HG03196 (cell line): ENCODE measurements around the gene RALGAPA2.
"Not testable (repeated sequence)": the region's sequence is repeated elsewhere in the genome, so short reads cannot be mapped to it uniquely, and the experiment has no call there.

Experiments
- ATAC-seq: cut with Tn5 transposase; IDR thresholded peaks from one replicate; pipeline ENCODE4 v1.9.1; 2021; ENCODE audit not compliant: unreplicated experiment

The RALGAPA2 gene

DNA sequence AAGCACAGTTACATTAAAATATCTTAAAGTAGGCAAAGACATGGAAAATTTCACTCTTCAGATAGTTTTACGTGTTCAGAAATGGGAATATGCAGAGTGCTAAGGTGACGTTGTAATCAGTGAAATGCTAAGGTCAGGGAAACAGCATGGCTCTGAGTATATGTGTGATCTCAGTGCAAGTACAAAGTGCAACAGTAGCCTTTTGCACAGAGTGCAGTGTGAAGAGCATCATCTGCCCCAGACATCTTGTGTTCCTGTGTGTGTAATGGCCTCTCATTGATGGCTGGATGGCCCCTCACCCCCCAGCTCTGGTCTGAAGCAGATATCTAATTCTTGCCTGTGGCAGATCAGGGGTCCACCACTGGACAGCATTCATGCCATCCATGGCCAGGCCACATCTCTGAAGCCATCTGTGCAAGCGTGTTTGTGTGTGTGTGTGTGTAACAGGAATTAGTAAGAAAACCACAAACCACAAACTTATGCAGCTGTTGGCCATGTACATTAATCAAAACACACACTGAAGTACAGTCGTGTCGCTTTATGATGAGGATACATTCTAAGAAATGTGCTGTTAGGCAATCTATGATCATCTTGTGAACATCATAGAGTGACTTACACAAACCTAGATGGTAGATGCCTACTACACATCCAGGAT lies 165.1 kb downstream of the RALGAPA2 start:
- ATAC-seq = no peak

GRCh38 chr20:20546402-20546801 lies 166.0 kb downstream of the RALGAPA2 start:
- ATAC-seq = no peak

DNA sequence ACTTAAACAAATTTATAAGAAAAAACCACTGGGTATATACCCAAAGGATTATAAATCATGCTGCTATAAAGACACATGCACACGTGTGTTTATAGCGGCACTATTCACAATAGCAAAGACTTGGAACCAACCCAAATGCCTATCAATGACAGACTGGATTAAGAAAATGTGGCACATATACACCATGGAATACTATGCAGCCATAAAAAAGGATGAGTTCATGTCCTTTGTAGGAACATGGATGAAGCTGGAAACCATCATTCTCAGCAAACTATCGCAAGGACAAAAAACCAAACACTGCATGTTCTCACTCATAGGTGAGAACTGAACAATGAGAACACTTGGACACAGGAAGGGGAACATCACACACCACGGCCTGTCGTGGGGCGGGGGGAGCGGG lies 169.1 kb downstream of the RALGAPA2 start:
- ATAC-seq = not testable (repeated sequence)

- no peak for ATAC-seq
Measured at GRCh38 chr20:20536240-20536933, 176.1 kb downstream of the RALGAPA2 start.

DNA sequence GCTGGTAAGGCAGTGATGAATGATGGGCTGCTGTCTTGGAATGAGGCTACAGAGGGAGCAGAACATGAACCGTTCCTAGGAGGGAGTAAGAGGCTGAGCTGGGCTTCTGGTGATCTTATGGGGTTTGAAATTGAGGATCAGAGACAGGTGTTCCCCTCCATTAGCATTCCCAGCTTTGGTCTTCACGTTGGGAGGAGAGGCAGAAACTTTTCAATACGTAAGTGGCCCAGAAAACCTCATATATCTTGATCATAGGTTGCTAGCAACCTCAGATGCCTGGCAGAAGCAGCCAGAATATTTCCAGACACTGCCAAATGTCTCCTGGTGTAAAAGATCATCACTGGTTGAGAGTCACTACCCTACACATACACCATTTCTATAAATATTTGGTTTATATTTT lies 177.4 kb downstream of the RALGAPA2 start:
- no peak for ATAC-seq

DNA sequence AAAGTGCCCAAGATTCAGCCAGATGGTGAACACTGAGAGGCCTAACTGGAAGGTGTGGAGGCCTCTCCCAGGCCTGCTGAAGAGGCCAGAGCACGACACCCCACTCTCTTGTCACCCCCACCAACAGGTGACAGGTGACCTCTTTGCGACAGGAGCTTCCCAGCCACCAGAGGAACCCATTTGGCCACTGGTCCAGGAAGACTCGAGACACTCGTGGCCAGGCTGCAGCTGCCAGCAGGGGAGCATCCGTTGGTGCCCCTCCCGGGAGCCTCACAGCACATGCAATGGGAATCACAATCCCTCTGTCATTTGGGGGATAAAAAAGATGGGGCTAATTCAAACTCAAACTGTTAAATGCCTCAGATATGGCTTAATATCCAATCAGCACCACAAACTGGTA lies 181.2 kb downstream of the RALGAPA2 start:
- no peak for ATAC-seq

GRCh38 chr20:20530428-20531151 lies 181.9 kb downstream of the RALGAPA2 start:
- ATAC-seq = no peak

DNA sequence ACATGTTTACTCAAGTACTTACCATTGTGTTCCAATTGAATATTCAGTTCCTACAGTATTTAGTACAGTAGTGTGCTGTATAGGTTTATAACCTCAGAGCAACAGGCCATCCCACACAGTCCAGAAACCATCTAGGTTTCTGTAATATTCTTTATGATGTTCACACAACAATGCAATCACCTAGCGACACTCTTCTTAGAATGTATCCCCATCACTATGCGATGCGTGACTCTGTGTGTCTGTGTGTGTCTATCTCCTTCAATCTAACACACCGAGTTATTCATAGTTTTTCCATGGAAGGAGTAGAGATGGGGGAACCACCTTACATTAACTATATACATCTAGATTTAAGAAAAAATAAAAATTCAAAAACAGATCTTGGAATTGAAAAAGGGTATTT lies 182.8 kb downstream of the RALGAPA2 start:
- ATAC-seq = no peak

DNA sequence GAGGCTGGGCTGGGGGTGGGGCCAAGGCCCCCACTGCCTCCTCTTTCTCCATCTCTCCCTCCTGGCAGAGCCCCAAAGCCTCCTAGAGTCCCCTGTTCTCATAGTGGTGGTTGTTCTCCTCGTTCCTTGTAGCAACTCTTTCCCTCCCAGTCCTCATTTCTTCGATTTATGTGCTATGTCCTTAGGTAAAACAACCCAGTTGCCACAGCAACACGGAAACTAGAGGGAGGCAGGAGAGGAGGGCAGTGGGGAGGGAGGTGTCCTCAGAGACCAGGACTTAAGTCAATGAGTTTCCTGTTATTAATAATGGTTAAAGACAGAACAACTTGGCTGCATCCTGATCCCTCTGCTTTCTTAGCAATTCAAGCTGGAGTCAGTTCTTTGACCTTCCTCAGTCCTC lies 183.6 kb downstream of the RALGAPA2 start:
- no peak for ATAC-seq

DNA sequence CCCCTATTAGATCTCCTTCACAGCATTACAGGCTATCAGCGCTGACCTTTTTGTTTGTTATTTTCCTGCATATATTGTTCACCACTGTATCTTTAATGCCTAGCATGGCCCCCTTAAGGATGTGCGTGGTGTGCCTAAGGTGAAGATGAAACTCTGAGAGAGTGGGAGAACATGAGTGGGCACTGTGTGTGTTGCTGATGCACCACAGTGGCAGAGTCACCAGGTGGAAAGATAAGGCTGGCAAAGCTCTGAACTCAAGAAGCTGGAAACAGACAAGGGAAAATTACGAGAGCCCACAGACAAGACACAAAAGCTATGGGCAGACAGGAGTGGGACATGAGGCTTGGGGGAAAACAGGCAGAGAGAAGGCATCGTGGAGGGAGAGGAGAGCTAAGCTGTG lies 184.8 kb downstream of the RALGAPA2 start:
- no peak for ATAC-seq

- ATAC-seq = no peak
Measured at GRCh38 chr20:20525756-20526155, 186.7 kb downstream of the RALGAPA2 start.

- ATAC-seq = no peak
Measured at GRCh38 chr20:20525214-20525613, 187.2 kb downstream of the RALGAPA2 start.

- ATAC-seq = no peak
Measured at GRCh38 chr20:20524756-20525155, 187.7 kb downstream of the RALGAPA2 start.

GRCh38 chr20:20521736-20522135 lies 190.7 kb downstream of the RALGAPA2 start:
- no peak for ATAC-seq

DNA sequence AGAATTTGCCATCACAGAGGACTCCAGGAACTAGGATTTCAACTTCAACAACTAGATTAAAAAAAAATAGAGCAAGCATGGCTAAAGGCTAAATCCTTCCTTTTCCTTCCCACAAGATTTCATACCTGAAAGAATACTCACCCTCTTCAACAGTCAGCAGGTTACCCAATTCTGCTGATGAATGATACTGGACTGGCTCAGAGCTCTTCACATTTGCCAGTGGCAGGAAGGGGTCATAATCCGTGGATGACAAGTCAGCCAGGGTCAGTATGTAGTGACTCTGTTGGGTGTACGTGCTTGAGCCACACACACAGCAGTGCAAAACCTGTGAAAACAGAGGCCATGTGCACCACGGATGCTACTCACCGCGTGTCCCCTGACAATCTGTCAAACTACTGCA lies 191.7 kb downstream of the RALGAPA2 start:
- no peak for ATAC-seq

DNA sequence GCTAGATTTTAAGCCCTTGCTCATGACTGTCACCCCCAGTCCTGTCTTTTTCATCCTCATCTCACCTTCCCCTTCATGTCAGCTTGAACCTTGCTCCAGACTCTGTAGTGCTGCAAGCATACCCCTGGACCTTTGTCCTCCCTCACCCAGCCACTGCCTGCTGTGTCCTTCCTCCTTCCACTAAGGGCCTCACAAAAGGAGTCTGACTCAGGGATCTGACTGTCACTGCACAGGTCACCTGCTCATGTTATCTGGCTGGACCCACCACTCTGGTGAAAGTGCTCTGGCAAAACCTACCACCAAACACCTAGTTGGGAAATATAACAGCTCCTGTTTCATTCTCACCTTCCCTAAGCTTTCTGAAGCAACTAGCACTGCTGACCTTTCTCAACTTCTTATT lies 193.2 kb downstream of the RALGAPA2 start:
- ATAC-seq = no peak

DNA sequence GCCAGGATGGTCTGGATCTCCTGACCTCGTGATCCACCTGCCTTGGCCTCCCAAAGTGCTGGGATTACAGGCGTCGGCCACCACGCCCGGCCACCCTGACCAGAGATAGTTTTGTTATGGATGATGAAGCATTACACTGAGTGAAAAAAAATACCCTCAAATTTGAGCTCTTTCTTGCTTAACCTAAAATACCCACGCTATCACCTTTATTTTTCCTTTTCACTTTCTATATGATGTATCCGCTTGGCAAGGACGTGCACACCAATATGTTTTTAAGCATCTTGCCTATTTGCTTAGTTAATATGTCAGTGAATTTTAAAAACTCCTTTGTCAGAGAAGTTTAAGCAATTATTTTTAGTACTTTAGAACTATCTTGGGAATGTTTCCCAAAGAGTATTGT lies 194.2 kb downstream of the RALGAPA2 start:
- ATAC-seq = no peak

DNA sequence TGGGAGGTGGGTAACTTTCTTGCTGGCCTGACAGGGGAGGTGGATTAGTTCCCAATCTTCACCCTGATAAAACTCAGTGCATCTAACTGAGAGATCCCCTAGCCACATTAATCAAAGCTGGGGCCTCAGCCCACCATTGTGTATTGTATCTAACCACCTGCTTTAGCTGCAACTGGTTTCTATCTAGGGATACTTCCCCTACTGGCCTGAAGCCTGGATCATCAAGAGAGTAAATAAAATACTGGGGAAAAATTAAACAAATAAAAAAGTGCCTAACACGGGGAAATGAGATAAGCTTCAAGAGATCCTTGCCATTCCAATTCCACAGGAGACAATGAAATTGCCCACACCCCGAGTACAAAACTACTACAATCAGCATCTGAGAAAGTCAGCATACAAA lies 195.1 kb downstream of the RALGAPA2 start:
- ATAC-seq = no peak

GRCh38 chr20:20513720-20514119 lies 198.7 kb downstream of the RALGAPA2 start:
- ATAC-seq = no peak

DNA sequence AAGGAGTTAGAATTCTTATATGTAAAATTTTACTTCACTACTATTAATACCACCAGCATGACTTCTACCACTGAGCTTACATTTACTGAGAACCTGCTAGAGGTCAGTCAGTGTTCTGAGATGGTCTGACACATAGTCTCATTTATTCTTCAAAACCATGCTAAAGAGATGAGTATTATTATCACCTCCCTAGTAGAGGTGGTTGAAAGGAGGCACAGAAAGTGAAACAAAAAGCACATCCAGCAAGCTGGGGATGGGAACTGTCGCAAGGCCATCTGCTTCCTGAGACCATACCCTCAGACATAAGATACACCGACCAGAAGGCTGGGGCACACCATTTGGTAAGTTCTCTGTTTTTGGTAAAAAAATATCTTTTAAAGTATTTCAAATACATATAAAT lies 206.9 kb downstream of the RALGAPA2 start:
- ATAC-seq = peak; percentile 72

GRCh38 chr20:20503777-20504530 lies 208.5 kb downstream of the RALGAPA2 start:
- ATAC-seq = no peak
